Large intestine (tissue), 3 donors: ENCODE data around the gene CRYBG1. TPM values are rescaled to one million over a fixed set of nuclear protein-coding genes. Genes with fewer than 3 reads are reported as not detected.

Source experiments
- DNase-seq, 2 donors: peaks; one replicate each; pipeline versions ENCODE4 v3.0.0 to v3.0.0-alpha.2; 2013
- H3K27ac ChIP-seq: one replicate; pipeline ENCODE4 v1.5.1; 2013; ENCODE audit warnings: low read length
- H3K27me3 ChIP-seq: 2 replicates; pipeline ENCODE4 v1.6.1; 2013; ENCODE audit warnings: low read length; ENCODE audit not compliant: control insufficient read depth, insufficient read depth
- H3K36me3 ChIP-seq: 2 replicates; pipeline ENCODE4 v1.6.1; 2013; ENCODE audit warnings: low read length; ENCODE audit not compliant: control insufficient read depth, insufficient read depth
- H3K4me1 ChIP-seq: one replicate; pipeline ENCODE4 v1.6.1; 2013; ENCODE audit warnings: low read length; ENCODE audit not compliant: control insufficient read depth, insufficient read depth
- H3K4me3 ChIP-seq: one replicate; pipeline ENCODE4 v1.5.1; 2013; ENCODE audit warnings: low read length
- H3K9me3 ChIP-seq: one replicate; pipeline ENCODE4 v1.6.1; 2013; ENCODE audit warnings: mild to moderate bottlenecking, low read depth, low read length, moderate library complexity; ENCODE audit not compliant: control insufficient read depth
- WGBS: methylation state at CpG from one replicate; pipeline ENCODE4 v1.1.5; 2013; ENCODE audit warnings: low lambda C conversion rate; ENCODE audit not compliant: insufficient coverage; 5-methylcytosine and 5-hydroxymethylcytosine counted together
- polyA plus RNA-seq: library from polyadenylated mRNA; unstranded; fragments of 120-200 nt; gene quantifications from one replicate; pipeline ENCODE4 v1.2.1, GENCODE V29; 2013

CRYBG1 gene
- polyA plus RNA-seq, 1 donor = 26.5 TPM

DNA sequence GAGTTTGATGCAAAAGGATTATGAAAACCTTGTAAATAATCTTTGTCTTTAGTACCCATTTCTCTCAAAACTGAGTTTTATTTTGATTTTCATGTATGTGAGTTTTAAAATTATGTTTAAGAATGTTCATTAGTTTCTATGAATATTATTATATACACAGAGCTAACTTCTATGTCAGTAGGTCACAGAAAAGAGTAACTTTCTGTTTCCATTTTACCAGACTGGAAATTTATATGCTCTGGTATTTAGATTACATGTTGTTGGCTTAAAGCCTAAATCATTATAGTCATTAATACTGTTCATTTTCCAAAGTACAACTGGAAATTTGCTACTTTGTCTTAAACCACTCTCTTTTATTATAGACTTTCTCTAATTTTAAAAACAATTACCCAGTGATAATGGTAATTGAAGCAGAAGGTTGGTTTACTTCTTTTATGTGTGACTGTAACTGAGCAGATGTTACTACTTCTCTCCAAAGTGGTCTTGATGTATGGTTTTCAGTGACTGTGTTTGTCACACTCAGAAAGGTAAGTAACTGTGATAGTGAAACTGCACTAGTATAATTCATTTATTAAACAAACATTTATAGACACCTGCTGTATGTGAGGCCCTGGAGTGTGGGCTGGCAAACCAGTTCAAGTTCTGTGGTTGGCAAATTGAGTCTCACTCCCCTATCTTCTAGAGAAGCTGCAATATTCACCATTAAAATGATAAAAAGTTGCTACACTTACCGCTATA, 13.2 kb downstream of the CRYBG1 start:
- Histone ChIP-seq H3K27ac (no peak overlapping the region), H3K9me3 (no peaks in the 10 kb centered on the region), H3K27me3 (no peaks in the 10 kb centered on the region), H3K4me3 (no peak overlapping the region), H3K36me3 (no peaks in the 10 kb centered on the region), H3K4me1 (peaks cover 14% of the 10 kb centered on the region)
- WGBS = no CpG with 5 or more reads among the region's 1 CpG
- peak in 1 of 2 donors; percentile 22 for DNase-seq

DNA sequence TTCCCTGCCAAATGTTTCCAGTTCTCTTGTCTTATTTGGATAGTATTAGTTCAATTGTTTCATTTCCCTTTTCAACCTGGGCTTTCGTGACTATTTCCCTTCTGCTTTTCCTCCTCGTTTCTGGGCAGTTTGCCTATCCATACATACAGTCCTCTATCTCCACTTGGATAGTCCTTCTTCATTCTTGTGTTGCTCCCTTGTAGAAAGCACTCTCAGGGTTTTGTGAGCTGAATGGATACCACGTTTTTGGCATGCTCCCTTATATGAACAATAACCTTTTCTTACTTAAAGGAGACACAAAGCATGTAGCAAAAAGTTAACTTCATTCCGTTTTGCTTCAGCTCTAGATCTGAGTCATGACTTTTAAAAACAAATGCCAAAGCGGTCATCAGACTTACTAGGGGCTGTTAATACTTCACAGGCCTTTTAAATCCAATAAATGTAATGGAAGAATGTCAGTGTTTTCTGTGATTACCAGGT, 16.6 kb downstream of the CRYBG1 start:
- Histone ChIP-seq H3K4me3 (no peak overlapping the region), H3K9me3 (no peaks in the 10 kb centered on the region), H3K36me3 (no peaks in the 10 kb centered on the region), H3K4me1 (peaks cover 2% of the 10 kb centered on the region), H3K27ac (no peak overlapping the region), H3K27me3 (no peaks in the 10 kb centered on the region)
- WGBS = 67% methylated on average over 1 of the region's 5 CpGs
- no peak for DNase-seq

DNA sequence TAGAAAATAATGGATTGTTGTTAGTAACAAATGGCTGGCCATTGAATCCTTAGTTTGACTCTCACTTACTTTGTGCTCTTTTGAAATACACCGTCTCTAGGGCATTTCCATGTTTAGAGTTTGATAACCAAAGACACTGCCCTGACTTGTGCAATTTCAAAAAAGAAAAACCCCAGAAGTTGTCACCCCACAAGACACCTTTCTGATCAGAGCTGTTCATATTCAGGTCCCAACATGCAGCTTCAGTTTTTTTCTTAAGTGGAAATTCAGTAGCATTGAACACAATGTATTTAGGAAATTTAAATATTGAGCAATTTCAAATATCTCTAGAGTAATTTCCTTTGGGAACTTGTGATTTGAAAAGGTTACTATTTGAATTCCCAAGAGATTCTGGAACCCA, 19.4 kb downstream of the CRYBG1 start:
- no peak overlapping the region for H3K4me3 ChIP-seq
- no CpG with 5 or more reads among the region's 1 CpG for WGBS
- no peak for DNase-seq
- no peaks in the 10 kb centered on the region for H3K27me3 ChIP-seq
- H3K36me3 ChIP-seq = no peaks in the 10 kb centered on the region
- H3K9me3 ChIP-seq = no peaks in the 10 kb centered on the region
- no peak overlapping the region for H3K27ac ChIP-seq
- H3K4me1 ChIP-seq = no peaks in the 10 kb centered on the region

DNA sequence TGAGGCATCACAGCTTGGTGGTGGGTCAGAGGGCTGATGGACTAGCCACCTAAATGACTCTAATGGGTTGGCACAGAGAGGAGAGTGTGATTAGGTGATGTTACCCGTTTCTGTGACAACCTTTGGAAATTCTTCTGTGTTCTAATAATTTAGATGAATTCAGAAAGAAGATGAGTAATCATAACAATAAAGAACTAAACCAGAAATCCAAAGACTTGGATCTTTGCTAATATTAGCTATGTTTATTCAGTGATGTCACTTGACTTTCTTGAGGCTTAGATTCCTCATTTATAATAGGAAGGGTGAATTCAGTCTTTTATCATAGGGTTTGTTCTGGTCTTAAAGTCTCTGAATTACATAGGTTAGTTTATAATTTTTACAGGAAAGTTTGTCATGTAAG, 19.9 kb downstream of the CRYBG1 start:
- Histone ChIP-seq H3K27ac (no peak overlapping the region), H3K36me3 (no peaks in the 10 kb centered on the region), H3K9me3 (no peaks in the 10 kb centered on the region), H3K4me1 (no peaks in the 10 kb centered on the region), H3K27me3 (no peaks in the 10 kb centered on the region), H3K4me3 (no peak overlapping the region)
- no peak for DNase-seq
- no CpG with 5 or more reads among the region's 1 CpG for WGBS

DNA sequence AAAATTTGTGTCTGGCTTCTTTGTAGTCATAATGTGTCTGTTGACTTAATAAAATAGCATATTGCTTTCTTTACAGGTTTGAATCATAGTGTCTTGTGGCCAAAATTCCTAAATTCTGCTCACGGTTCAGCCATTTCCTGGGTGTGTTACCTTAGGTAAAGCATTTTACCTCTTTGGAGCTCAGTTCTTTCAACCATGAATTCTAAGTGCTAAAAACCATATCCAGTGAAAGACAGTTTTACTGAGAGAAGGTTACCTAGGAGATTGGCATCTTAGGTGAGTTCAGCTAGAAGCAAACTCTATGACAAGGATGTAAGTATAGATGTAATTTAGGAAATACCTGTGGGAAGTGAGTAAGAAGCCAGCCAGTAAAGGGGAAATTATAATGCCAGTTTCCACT, 20.7 kb downstream of the CRYBG1 start:
- no peaks in the 10 kb centered on the region for H3K27me3 ChIP-seq
- no peak for DNase-seq
- H3K9me3 ChIP-seq = no peaks in the 10 kb centered on the region
- no peaks in the 10 kb centered on the region for H3K4me1 ChIP-seq
- H3K4me3 ChIP-seq = no peak overlapping the region
- no peak overlapping the region for H3K27ac ChIP-seq
- WGBS = no CpG with 5 or more reads among the region's 1 CpG
- no peaks in the 10 kb centered on the region for H3K36me3 ChIP-seq

DNA sequence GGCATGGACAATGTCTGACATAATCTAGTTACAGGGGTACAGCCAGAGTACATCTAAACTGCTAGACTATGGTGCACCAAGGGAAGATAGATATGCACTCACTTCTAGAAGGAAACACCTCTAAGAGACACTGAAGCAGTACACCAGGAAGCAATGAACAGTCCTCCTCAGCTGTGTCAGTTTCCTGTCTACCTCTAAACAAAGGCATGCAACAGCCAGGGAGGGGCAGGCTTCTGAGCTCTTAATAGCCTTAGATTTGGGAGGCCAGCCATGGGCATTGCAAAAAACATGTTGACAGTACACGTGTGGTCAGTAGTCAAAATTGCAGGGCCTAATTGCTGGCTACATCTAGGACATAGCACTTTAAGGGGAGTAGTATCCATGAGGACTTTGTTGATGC, 21.4 kb downstream of the CRYBG1 start:
- Histone ChIP-seq H3K36me3 (no peaks in the 10 kb centered on the region), H3K27me3 (no peaks in the 10 kb centered on the region), H3K9me3 (no peaks in the 10 kb centered on the region), H3K27ac (no peak overlapping the region), H3K4me1 (no peaks in the 10 kb centered on the region), H3K4me3 (no peak overlapping the region)
- WGBS = no CpG with 5 or more reads among the region's 1 CpG
- DNase-seq = peak in 1 of 2 donors; percentile 26

DNA sequence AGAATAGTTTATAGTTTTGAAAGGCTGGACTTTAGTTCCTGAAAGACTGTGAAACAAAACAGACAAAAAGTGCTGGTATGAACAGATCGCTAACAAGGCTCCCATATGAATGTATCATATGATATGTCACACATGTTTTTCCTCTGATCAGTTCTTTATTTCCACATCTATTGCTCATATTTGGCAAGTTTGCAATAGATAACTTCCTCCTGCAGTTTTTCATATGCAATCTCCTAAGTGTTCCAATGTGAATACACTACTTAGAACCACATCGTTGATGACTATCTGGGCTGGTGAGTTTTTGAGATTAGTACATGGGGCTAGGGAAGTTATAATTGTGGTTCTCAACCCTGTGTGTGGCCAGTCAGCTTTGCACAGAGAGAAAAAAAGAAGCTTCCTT, 23.1 kb downstream of the CRYBG1 start:
- WGBS = no CpG with 5 or more reads among the region's 2 CpGs
- Histone ChIP-seq H3K36me3 (no peaks in the 10 kb centered on the region), H3K27ac (no peak overlapping the region), H3K4me3 (no peak overlapping the region), H3K27me3 (no peaks in the 10 kb centered on the region), H3K4me1 (no peaks in the 10 kb centered on the region), H3K9me3 (no peaks in the 10 kb centered on the region)
- no peak for DNase-seq

DNA sequence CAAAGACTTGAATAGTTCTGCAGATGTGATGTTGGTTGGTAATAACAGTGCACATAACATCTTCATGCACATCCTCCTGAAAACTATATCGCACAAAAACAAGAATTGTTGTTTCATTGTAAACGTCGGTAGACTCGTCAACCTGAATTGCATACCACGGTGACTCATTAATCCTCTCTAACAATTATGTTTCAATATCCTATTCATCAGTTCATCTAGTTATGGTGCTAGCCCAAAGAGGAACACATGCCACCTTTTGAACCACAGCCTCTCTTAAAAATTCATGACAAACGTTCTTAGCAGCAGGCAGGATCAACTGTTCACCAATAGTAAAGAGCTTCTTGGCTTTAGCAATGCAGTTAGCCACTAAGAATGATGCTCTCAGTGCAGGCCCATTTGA, 25.0 kb downstream of the CRYBG1 start:
- Histone ChIP-seq H3K9me3 (no peaks in the 10 kb centered on the region), H3K27me3 (no peaks in the 10 kb centered on the region), H3K27ac (no peak overlapping the region), H3K4me1 (no peaks in the 10 kb centered on the region), H3K4me3 (no peak overlapping the region), H3K36me3 (no peaks in the 10 kb centered on the region)
- WGBS = 96% methylated on average over 4 of the region's 6 CpGs
- DNase-seq = no peak

DNA sequence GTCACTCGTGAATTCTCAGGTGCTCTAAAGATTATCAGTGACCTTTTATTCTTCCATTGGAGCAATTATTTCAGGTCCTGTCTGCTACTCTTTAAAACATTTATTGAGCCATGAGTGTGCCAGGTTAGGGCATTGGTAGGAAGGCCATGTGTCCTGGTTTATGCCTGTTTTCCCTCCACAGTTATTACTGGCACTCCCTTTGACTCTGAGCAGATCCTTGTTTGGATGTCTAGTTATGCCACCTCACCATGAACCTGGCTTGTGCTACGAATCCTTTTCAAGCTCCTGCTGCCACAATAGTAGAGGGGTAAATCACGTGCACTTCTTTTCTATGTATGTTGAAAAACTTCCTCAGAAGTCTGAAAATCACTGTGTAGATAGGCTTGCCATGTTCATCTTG, 27.4 kb downstream of the CRYBG1 start:
- DNase-seq = no peak
- no CpG with 5 or more reads among the region's 3 CpGs for WGBS
- H3K4me1 ChIP-seq = no peaks in the 10 kb centered on the region
- no peaks in the 10 kb centered on the region for H3K27me3 ChIP-seq
- no peaks in the 10 kb centered on the region for H3K9me3 ChIP-seq
- no peak overlapping the region for H3K27ac ChIP-seq
- H3K4me3 ChIP-seq = no peak overlapping the region
- H3K36me3 ChIP-seq = no peaks in the 10 kb centered on the region

DNA sequence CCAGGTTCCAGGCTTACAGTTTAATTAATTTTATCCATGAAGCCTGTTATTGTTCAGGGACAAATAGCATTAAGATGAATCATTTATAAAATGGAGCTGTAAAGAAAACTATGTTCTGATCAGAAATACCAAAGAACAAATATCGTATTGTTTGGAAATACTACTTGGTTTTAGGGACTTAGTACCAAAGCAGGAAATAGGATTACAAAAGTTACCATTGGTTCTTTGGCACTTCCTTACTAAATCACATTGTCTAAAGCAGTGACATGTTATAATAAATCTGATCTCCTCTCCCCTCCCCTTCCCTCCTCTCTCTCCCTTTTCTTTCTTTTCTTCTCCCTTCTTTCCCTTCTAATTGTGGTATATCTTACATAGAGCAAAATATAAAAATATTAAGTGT, 29.6 kb downstream of the CRYBG1 start:
- no CpG with 5 or more reads among the region's 1 CpG for WGBS
- no peaks in the 10 kb centered on the region for H3K9me3 ChIP-seq
- DNase-seq = no peak
- H3K27ac ChIP-seq = no peak overlapping the region
- H3K36me3 ChIP-seq = no peaks in the 10 kb centered on the region
- no peak overlapping the region for H3K4me3 ChIP-seq
- H3K27me3 ChIP-seq = no peaks in the 10 kb centered on the region
- no peaks in the 10 kb centered on the region for H3K4me1 ChIP-seq
